Endothelial cell of umbilical vein (primary cell): Measurements from ENCODE around the gene BAG3. TPM values are rescaled to one million over a fixed set of nuclear protein-coding genes. Genes with fewer than 3 reads are reported as not detected.

Source experiments
- BruUV-seq: library from RNA; stranded (reverse); fragments of 400-500 nt; replicated peaks from 2 replicates; lab custom pipeline; 2021; lab: Mats Ljungman, UMichigan
- CTCF ChIA-PET: fragments of 300-600, 350-600 bp; sonication (Branson Sonifier 250); formaldehyde crosslinking; loops from one replicate; lab custom pipeline; 2021; ENCODE audit warnings: antibody characterized with exemption, inconsistent platforms; lab: Charles Lee
- POLR2A ChIA-PET: fragments of 300-600, 350-600 bp; sonication (Branson Sonifier 250); formaldehyde crosslinking; loops from one replicate; lab custom pipeline; 2021; ENCODE audit warnings: antibody characterized with exemption, inconsistent platforms; lab: Charles Lee
- DNase-seq: peaks from one replicate; pipeline ENCODE4 v3.0.0-alpha.2; 2011; ENCODE audit warnings: low read depth, low spot score
- FAIRE-seq: peaks from 2 replicates; lab custom pipeline; 2011; peaks lifted over from hg19 to GRCh38; lab: Jason Lieb, UNC
- H2AFZ ChIP-seq: 2 replicates; pipeline ENCODE4 v1.6.0; 2012; ENCODE audit warnings: low read depth, low read length, control low read depth, inconsistent platforms
- H3K27ac ChIP-seq: 2 replicates; pipeline ENCODE4 v1.5.1; 2011; ENCODE audit warnings: low read depth, mild to moderate bottlenecking, control low read depth, low read length, moderate library complexity; ENCODE audit not compliant: insufficient read depth
- H3K27me3 ChIP-seq, 2 experiments: 2 replicates each; pipeline versions ENCODE4 v1.6.0 to v1.6.1; 2011; ENCODE audit warnings: low read length in 2 of 2, mixed read lengths in 1 of 2; ENCODE audit not compliant: control insufficient read depth in 2 of 2, insufficient read depth in 2 of 2
- H3K36me3 ChIP-seq, 2 experiments: 2 replicates in 1 of 2; 3 replicates in 1 of 2; pipeline ENCODE4 v1.5.1; 2011; ENCODE audit warnings: low read length in 2 of 2, mild to moderate bottlenecking in 1 of 2, moderate library complexity in 1 of 2; ENCODE audit not compliant: control insufficient read depth in 2 of 2, insufficient read depth in 2 of 2; ENCODE audit errors: extremely low read depth in 1 of 2
- H3K4me1 ChIP-seq: 3 replicates; pipeline ENCODE4 v1.5.1; 2011; ENCODE audit warnings: mild to moderate bottlenecking, low read length; ENCODE audit not compliant: control insufficient read depth, insufficient read depth; ENCODE audit errors: extremely low read depth
- H3K4me2 ChIP-seq: 2 replicates; pipeline ENCODE4 v1.6.1; 2011; ENCODE audit warnings: low read length, control low read depth, mixed read lengths; ENCODE audit not compliant: insufficient read depth
- H3K4me3 ChIP-seq, 3 experiments: fragments of 200-600 bp in 1 of 3; sonication (generic), shearing (Covaris generic) in 1 of 3; replicated peaks in 1 of 3; 2 replicates each; pipeline ENCODE4 v1.5.1; 2011 to 2016; ENCODE audit warnings: control low read depth in 3 of 3, low read length in 3 of 3, mild to moderate bottlenecking in 2 of 3, inconsistent platforms in 1 of 3, low read depth in 1 of 3, moderate library complexity in 1 of 3; ENCODE audit not compliant: insufficient read depth in 1 of 3
- H3K79me2 ChIP-seq: 2 replicates; pipeline ENCODE4 v1.6.0; 2012; ENCODE audit warnings: low read length, inconsistent platforms; ENCODE audit not compliant: control insufficient read depth, insufficient read depth
- H3K9ac ChIP-seq: replicated peaks from 2 replicates; pipeline ENCODE3; 2011; ENCODE audit warnings: low read length, control low read depth; ENCODE audit not compliant: insufficient read depth; ENCODE audit errors: extremely low read depth
- H3K9me1 ChIP-seq: replicated peaks from 3 replicates; pipeline ENCODE4 v1.6.0; 2011; ENCODE audit warnings: mild to moderate bottlenecking, low read length; ENCODE audit not compliant: control insufficient read depth, insufficient read depth; ENCODE audit errors: extremely low read depth
- H3K9me3 ChIP-seq: replicated peaks from 2 replicates; pipeline ENCODE4 v1.5.1; 2012; ENCODE audit warnings: low read length, inconsistent platforms; ENCODE audit not compliant: control insufficient read depth, insufficient read depth
- H4K20me1 ChIP-seq: replicated peaks from 2 replicates; pipeline ENCODE3; 2011; ENCODE audit warnings: mild to moderate bottlenecking, low read length; ENCODE audit not compliant: control insufficient read depth, insufficient read depth; ENCODE audit errors: extremely low read depth
- CTCF ChIP-seq, 2 donors: IDR thresholded peaks; 1 replicate in 1 of 2; 2 replicates in 1 of 2; pipeline ENCODE4 v1.5.1; 2011; ENCODE audit warnings: low read length in 2 of 2, mild to moderate bottlenecking in 2 of 2, moderate library complexity in 2 of 2, control low read depth in 1 of 2, inconsistent platforms in 1 of 2, low read depth in 1 of 2; ENCODE audit not compliant: insufficient read depth in 1 of 2; ENCODE audit errors: extremely low read depth in 1 of 2
- EZH2 ChIP-seq: IDR thresholded peaks from 2 replicates; pipeline ENCODE4 v1.6.1; 2012; ENCODE audit warnings: borderline replicate concordance, low read depth, mild to moderate bottlenecking, moderate library complexity, low read length, inconsistent platforms; ENCODE audit not compliant: severe bottlenecking
- FOS ChIP-seq: IDR thresholded peaks from 2 replicates; pipeline ENCODE4 v1.6.1; 2011; ENCODE audit warnings: mild to moderate bottlenecking, low read length, moderate library complexity, borderline replicate concordance; ENCODE audit not compliant: insufficient read depth
- GATA2 ChIP-seq: IDR thresholded peaks from 2 replicates; pipeline ENCODE4 v1.7.0; 2011; ENCODE audit warnings: low read depth, mild to moderate bottlenecking, moderate library complexity, mixed read lengths, low read length; ENCODE audit not compliant: insufficient read length, insufficient read depth
- JUN ChIP-seq: IDR thresholded peaks from 2 replicates; pipeline ENCODE4 v1.6.1; 2011; ENCODE audit warnings: borderline replicate concordance, low read depth; ENCODE audit not compliant: insufficient read length, insufficient read depth
- MAX ChIP-seq: IDR thresholded peaks from 2 replicates; pipeline ENCODE4 v1.6.1; 2011; ENCODE audit not compliant: insufficient read depth, insufficient read length
- MYC ChIP-seq: IDR thresholded peaks from one replicate; pipeline ENCODE4 v1.6.1; 2011; ENCODE audit warnings: mild to moderate bottlenecking, low read depth, low read length
- POLR2A ChIP-seq: IDR thresholded peaks from 2 replicates; pipeline ENCODE4 v1.6.1; 2012; ENCODE audit warnings: low read depth, mild to moderate bottlenecking, control low read depth, low read length
- POLR2AphosphoS5 ChIP-seq: IDR thresholded peaks from 2 replicates; pipeline ENCODE4 v1.6.1; 2012; ENCODE audit warnings: low read depth, mild to moderate bottlenecking, control low read depth, low read length, moderate library complexity; ENCODE audit not compliant: insufficient read depth
- dilution Hi-C: fragments of 300-500 bp; cut with MboI; formaldehyde crosslinking; loops from one replicate; pipeline ENCODE4 v1.15.0; 2019; ENCODE audit warnings: low sequenced_read_pairs; ENCODE audit not compliant: extremely low pct_ligation_motif_present
- intact Hi-C: fragments of 100-400 bp; cut with micrococcal nuclease; formaldehyde crosslinking; loops from one replicate; pipeline ENCODE4 v1.10.0; 2022
- polyA plus RNA-seq, 4 experiments: library from polyadenylated mRNA; depleted of rRNA in 3 of 4; stranded (reverse) in 3 of 4; unstranded in 1 of 4; fragments of >200 nt; gene quantifications; 2 replicates each; pipeline versions ENCODE4 v1.2.1 to v1.2.3, GENCODE V29; 2011 to 2012; ENCODE audit warnings: missing spikeins in 1 of 4
- total RNA-seq: library from RNA; stranded (reverse); gene quantifications from 2 replicates; pipeline ENCODE4 v1.2.3, GENCODE V29; 2021

BAG3 gene
- total and polyA plus RNA-seq, 2 donors (not counting 3 experiments of a cell fraction or from before 2014, with no cell fraction given), result 25.2 to 66.7 TPM

- Histone ChIP-seq H2AFZ (no peak overlapping the region), H3K27ac (no peak overlapping the region), H4K20me1 (no peaks in the 10 kb centered on the region), H3K36me3 (no peaks in the 10 kb centered on the region), H3K4me3 (no peak overlapping the region), H3K79me2 (no peaks in the 10 kb centered on the region), H3K4me2 (no peak overlapping the region), H3K9me3 (no peaks in the 10 kb centered on the region), H3K27me3 (peaks cover 0 to 2% of the 10 kb centered on the region in 2 experiments), H3K9me1 (no peaks in the 10 kb centered on the region), H3K4me1 (no peaks in the 10 kb centered on the region), H3K9ac (no peak overlapping the region)
- DNase-seq (no peak), FAIRE-seq (no peak)
- intact Hi-C loops, result no loop called here
- TF ChIP-seq FOS, result no peak
- TF ChIP-seq CTCF (IDR thresholded peaks at IDR 0.05; ENCODE audit: extremely low read depth in 1 of 2, insufficient read depth in 1 of 2, low read depth in 1 of 2, low read length in 2 of 2), result no peak
- no peak for TF ChIP-seq EZH2
- TF ChIP-seq MAX, result no peak
- no peak for TF ChIP-seq POLR2A
- TF ChIP-seq GATA2, result no peak
- no peak for TF ChIP-seq MYC
- TF ChIP-seq POLR2AphosphoS5, result no peak
- TF ChIP-seq JUN, result no peak
- CTCF ChIA-PET, result no interaction called here
- POLR2A ChIA-PET, result no interaction called here
- no TSS peak for BruUV-seq
- dilution Hi-C loops, result no loop called here
Observed at GRCh38 chr10:119638982-119639381, 12.2 kb upstream of the BAG3 start.
